ENCODE data around the gene KIF23.

KIF23 gene

GRCh38 chr15:69465253-69465652 lies 51.1 kb downstream of the KIF23 start:
- no peak for DNase-seq (ENCODE audit: low read depth in 2 of 2)

DNA sequence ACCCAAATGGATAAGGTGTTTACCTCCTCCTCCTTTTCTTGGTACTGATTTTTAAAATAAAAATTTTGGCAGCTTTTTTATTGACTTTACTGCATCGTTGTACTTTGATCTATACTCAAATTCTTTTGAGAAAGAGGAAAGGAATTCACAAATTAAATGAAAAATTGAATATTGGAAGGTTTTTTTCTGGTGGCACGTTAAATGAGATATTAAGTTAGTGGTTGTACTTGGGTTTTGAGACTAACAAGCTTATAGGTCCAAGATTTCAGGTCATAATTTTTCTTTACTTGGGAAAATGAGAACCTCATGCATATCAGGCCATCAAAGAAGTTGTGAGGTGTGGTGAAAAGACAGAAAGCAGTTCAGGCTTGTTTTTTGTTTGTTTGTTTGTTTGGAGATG lies 52.6 kb downstream of the KIF23 start:
- DNase-seq (ENCODE audit: low read depth in 2 of 2), result no peak

DNA sequence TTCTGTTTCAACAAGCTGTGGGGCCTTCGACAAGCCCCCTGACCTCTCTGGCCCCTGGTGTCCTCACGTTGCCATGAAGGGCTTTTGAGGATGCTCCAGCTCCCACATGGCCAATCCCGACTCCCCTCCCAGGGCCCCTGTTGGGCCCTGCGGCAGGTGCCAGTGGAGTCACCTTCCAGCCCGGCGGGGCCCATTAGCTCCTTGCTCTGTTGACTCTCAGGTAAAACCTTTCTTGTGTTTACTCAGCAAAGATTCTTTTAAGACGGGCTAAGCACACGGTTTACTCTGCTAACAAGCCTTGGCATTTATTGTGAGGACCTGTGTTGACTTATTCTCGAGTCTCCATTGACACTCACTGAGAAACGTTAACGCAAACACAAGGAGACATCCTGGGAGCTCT lies 53.5 kb downstream of the KIF23 start:
- DNase-seq (ENCODE audit: low read depth in 2 of 2), result no peak

GRCh38 chr15:69468241-69469121 lies 54.3 kb downstream of the KIF23 start:
- DNase-seq (ENCODE audit: low read depth in 2 of 2), result peak; percentile 61 to 63

DNA sequence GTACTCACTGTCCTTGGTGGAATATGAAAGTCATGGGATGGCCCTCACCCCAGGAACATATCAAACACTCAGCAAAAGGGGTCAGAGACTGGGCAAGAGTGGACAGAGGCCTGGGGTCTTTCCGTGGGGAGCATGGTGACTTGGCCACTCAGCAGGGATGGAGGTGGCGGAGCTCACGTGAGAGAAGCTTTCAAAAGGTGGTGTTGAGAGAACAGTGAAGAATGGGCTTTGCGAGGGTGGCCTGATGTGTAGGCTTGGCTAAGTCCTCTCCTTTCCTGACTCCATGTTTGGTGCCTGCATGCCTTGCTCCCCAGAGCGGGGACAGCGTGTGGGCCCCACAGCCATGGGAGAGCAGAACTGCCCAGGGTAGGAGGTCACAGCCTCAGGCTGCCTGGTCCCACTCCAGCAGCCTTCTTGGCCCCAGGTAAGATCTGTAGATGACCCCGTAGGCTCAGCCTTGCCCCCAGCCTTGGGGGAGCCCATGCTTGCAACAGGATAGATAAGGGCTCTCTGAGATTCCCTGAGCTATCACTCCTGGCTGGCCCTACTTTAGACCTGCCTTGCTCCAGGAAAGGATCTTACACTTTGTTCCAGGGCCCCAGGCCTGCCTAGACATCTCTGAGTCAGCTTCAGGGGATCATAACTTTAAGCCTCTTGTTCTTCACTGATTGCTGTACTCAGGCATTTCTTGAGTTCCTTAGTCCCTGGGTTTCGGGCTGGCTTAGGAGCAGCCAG lies 55.5 kb downstream of the KIF23 start:
- DNase-seq (ENCODE audit: low read depth in 2 of 2), result no peak

DNA sequence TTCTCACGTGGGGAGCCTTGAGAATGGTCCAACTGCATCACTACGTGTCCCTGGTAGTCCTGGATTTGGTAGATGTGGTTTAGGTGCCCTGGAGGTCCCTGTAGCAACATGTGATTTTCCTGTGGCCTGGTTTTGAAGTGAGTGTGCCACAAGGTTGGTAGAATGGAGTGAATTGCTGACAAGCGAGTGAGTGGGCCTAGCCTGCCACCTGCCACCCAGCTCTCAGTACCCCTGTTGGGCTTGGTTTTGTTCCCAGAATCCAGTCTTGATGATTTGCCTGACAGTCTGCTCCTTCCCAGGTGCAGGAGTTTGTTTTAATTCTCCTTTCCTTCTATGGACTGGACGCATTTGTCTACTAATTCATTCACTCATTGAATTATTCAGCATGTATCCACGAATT lies 57.9 kb downstream of the KIF23 start:
- no peak for DNase-seq (ENCODE audit: low read depth in 2 of 2)

DNA sequence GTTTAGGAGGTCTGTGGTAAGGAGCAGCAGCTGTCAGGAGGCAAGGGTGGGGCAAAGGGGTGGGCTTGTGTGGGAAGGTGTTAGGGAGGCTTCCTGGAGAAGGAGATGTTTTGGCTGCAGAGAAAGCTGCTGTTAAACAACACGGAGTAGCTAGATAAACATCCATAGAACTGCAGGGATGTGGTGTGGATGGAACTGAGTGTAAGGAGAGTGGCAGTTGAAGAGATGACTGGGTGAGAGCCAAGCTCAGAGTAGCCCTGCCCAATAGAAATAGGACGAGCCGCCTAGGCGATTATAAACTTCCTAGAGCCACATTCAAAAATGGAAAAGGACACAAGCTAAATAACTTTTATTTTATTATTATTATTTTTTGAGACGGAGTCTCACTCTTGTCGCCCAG lies 58.4 kb downstream of the KIF23 start:
- DNase-seq (ENCODE audit: low read depth in 2 of 2), result no peak

DNA sequence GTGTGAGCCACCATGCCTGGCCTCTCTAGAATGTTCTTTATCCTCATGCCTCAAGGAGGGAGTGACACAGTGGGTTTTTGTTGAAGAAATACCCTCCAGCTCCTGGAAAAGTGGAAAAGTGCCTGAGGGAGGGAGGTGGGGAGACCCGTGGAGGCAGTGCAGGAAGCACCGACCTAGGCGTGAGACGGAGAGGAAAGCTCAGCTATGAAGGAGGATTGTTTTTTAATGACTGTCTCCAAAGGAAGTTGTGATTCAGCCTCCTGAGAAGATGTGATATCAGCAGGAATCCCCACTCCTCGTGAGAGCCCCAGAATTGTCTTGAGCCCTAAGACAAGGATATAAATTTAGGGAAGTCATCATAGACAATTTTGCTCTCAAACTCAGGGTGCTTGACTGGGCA lies 60.1 kb downstream of the KIF23 start:
- no peak for DNase-seq (ENCODE audit: low read depth in 2 of 2)

DNA sequence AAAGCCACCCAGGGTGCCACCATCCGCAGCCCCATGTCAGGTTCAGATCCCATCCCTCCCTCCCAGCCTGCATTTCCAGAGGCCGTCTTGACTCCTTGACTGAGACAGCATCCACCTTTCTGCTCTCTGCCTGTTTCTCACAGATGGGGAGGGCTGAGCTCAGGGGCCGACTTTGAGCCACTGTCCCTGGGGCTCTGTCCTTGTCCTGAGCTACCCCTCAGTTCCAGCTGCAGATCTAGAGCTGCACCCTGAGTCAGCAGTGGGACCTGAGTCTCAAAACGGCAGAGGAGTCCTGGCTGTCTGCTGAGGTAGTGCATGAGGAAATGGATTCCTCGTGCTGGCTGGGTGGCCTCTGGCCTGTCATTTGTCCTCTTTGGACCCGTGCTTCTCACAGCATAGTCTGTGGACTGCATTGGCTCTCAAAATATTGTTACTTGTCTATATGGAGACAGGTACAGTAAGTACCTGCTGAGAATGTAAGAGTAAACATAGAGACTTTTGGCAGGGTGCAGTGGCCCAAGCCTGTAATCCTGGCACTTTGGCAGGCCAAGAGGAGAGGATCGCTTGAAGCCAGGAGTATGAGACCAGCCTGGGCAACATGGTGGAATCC lies 60.8 kb downstream of the KIF23 start:
- DNase-seq (ENCODE audit: low read depth in 2 of 2), result no peak

GRCh38 chr15:69475769-69476358 lies 61.7 kb downstream of the KIF23 start:
- DNase-seq (ENCODE audit: low read depth in 2 of 2), result peak; percentile 46 to 59

GRCh38 chr15:69476704-69477473 lies 62.7 kb downstream of the KIF23 start:
- no peak for DNase-seq (ENCODE audit: low read depth in 2 of 2)

DNA sequence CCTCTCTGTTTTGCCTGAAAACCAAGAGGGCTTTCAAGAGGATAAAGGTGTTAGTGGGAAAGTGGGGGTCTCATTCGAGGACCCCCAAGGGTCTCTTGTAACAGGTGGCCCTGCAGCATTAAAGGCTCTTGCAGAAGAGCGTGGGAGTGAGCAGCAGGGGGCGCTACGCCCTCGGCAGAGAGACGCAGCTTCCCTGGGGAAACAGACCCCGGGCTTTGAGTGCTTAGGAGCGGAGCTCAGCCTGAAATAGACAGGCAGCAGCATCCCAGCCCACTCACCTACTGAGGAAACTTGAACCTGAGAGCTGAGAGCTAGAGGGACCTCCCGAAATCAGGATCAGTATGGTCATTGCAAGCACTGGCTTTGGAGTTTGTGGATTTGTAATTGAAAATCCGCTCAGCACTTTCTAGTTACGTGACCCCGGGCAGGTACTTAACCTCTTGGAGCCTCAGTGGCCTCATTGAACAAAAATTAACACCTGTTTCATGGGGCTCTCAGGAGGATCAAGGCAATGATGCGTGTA lies 64.2 kb downstream of the KIF23 start:
- peak in 1 of 2 donors; percentile 15 for DNase-seq (ENCODE audit: low read depth in 2 of 2)

GRCh38 chr15:69479081-69479480 lies 64.9 kb downstream of the KIF23 start:
- no peak for DNase-seq (ENCODE audit: low read depth in 2 of 2)

- DNase-seq (ENCODE audit: low read depth in 2 of 2), result no peak
Observed at GRCh38 chr15:69479971-69480370, 65.8 kb downstream of the KIF23 start.

DNA sequence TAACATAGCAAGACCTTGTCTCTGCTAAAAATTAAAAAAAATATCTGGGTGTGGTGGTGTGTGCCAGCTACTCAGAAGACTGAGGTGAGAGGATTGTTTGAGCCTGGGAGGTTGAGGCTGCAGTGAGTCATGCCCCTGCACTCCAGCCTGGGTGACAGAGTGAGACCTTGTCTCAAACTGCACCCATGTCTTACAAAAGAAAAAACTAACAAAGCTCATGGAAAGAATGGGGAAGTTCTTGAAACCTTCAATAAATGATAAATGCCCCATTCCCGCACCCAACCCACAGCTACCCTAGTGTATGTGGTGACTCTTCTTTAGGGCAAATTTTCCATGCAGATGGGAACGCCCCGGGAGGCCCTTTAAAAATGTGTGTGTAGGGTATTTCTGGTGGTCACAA lies 66.8 kb downstream of the KIF23 start:
- no peak for DNase-seq (ENCODE audit: low read depth in 2 of 2)

- DNase-seq (ENCODE audit: low read depth in 2 of 2), result no peak
Observed at GRCh38 chr15:69482686-69483256, 68.6 kb downstream of the KIF23 start.

- DNase-seq (ENCODE audit: low read depth in 2 of 2), result no peak
Observed at GRCh38 chr15:69484837-69485236, 70.7 kb downstream of the KIF23 start.

DNA sequence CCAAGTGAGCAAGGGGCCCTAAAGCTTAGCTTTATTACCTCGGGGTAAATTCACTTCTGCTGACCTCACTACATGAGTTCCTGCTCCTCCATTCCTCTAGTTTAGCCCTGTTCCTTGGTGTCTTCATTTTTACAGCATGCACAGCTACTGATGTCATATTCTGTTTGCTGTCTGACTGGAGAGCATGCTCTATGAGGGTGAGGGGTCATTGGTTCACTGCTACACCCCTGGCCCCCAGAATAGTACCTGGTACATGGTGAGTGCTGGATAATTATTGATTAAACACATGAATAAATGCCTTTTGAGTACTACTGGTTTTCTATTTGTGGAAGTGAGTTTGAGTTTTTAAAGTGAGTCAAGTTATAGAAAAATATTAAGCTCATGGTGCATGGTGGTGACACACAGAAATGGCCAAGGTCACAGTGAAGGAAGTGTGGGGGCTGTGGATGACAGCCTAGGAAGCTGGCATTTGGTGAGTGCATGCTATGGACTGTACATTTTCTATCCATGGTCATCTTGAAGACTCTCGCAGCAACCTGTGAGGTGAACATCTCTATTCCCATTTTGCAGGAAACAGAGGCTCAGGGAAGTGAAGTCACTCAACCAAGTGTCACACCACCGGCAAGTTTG lies 72.4 kb downstream of the KIF23 start:
- DNase-seq (ENCODE audit: low read depth in 2 of 2), result no peak

GRCh38 chr15:69489073-69489571 lies 75.0 kb downstream of the KIF23 start:
- DNase-seq (ENCODE audit: low read depth in 2 of 2), result no peak

DNA sequence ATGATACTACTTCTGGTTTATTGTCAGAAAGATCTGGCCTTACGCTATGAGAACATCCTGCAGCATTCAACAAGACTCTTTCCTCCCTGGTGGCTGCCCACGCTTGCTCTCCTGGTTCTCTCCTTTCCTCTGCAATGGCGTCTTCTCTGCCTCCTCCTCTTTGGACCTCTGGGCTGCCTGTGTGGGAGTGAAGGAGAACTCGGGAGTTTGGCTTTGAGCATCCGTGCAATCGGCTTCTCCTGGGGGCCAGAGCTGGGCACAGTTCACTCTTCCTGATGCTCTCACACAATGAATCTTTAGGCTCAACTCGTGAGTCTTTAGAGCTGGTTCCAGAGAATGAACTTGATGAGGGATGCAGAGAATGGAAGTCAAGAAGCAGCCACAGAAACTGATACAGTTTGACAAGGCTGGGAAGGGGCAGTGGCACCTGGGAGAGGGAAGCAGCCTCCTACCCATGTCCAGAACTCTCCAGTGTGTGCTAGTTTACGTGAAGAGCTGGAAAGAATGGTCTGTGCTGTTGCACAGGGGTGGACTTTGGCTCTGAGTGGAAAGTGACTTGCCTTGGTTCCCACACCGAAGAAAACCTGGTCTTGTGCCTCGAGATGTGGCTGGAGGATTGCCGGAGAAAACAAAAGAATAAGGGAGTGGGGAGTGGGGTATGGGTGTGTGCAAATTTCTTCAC lies 76.3 kb downstream of the KIF23 start:
- no peak for DNase-seq (ENCODE audit: low read depth in 2 of 2)
